SK-N-MC (cell line): ENCODE measurements around the gene KMT2C.

Source experiments
- EZH2 ChIP-seq: fragments of 200-600 bp; sonication (generic); IDR thresholded peaks from one replicate; pipeline ENCODE4 v1.6.1; 2017; ENCODE audit warnings: antibody characterized with exemption
- POLR2AphosphoS5 ChIP-seq: IDR thresholded peaks from 2 replicates; pipeline ENCODE4 v1.6.1; 2012; ENCODE audit warnings: mild to moderate bottlenecking, low read depth, low read length, borderline replicate concordance

DNA sequence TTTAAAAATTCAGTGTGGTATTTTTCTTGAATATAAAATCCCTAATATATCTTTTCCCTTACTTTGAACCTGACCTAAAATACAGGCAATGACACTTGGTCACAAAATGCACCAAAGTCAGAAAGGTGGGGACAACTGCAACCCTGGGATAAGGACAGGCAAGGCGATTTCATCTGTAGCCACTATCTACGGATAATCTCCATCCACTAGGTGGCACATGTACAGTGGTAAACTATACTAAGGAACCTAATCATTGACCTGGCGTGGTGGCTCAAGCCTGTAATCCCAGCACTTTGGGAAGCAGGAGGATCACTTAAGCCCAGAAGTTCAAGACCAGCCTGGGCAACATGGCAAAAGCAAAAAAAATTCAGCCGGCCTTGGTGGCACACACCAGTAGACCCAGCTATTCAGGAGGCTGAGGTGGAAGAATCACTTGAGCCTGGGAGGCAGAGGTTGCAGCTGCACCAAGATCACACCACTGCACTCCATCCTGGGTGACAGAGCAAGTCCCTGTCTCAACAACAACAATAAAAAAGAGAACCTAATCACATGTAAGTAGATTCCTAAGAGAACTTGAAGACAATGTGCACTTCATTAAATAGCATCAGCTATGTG is 98.9 kb downstream of the KMT2C start:
- TF ChIP-seq EZH2, result no peak
- TF ChIP-seq POLR2AphosphoS5, result no peak
